A549 (cell line): Measurements from ENCODE around the gene PTMS. TPM values are rescaled to one million over a fixed set of nuclear protein-coding genes. Genes with fewer than 3 reads are reported as not detected.

Experiments
- ATAC-seq, 2 experiments: fragments of 200-7000 bp in 1 of 2; fragments of >200 bp in 1 of 2; cut with Nextera tagmentation in 1 of 2; cut with Tn5 transposase in 1 of 2; 3 replicates each; pipeline versions ENCODE4 v1.8.0 to v1.9.1; 2018 to 2020; ENCODE audit warnings: mild to moderate bottlenecking in 1 of 2, moderate library complexity in 1 of 2
- CTCF ChIA-PET: fragments of 300-600 bp; sonication (Branson Sonifier 250); formaldehyde crosslinking; extraction: SDS; loops from one replicate; lab custom pipeline; 2021; ENCODE audit warnings: antibody characterized with exemption, inconsistent platforms; lab: Yijun Ruan, JAX
- POLR2A ChIA-PET: fragments of 350-600 bp; formaldehyde crosslinking; extraction: SDS; loops from one replicate; lab custom pipeline; 2021; ENCODE audit warnings: antibody characterized with exemption, inconsistent platforms; lab: Yijun Ruan, JAX
- DNase-seq, 2 experiments: peaks; one replicate each; pipeline versions ENCODE4 v3.0.0 to v3.0.0-alpha.2; 2011 to 2016; ENCODE audit warnings: low read depth in 1 of 2, low spot score in 1 of 2
- FAIRE-seq: peaks from 2 replicates; lab custom pipeline; 2011; peaks lifted over from hg19 to GRCh38; lab: Jason Lieb, UNC
- H3K27ac ChIP-seq, 2 experiments: fragments of >200 bp; sonication (Bioruptor Twin); formaldehyde crosslinking; 3 replicates each; pipeline ENCODE4 v1.5.1; 2016 to 2017
- H3K4me1 ChIP-seq: fragments of >200 bp; sonication (Bioruptor Twin); formaldehyde crosslinking; 3 replicates; pipeline ENCODE4 v1.6.1; 2016
- H3K4me2 ChIP-seq: fragments of >200 bp; sonication (Bioruptor Twin); formaldehyde crosslinking; 3 replicates; pipeline ENCODE4 v1.6.1; 2016
- H3K4me3 ChIP-seq: fragments of >200 bp; sonication (Bioruptor Twin); formaldehyde crosslinking; 3 replicates; pipeline ENCODE4 v1.5.1; 2016
- H3K9me3 ChIP-seq: fragments of >200 bp; sonication (Bioruptor Twin); formaldehyde crosslinking; 3 replicates; pipeline ENCODE4 v1.6.1; 2016
- BHLHE40 ChIP-seq: IDR thresholded peaks from 2 replicates; pipeline ENCODE4 v1.6.1; 2012; ENCODE audit warnings: low read depth, low read length, inconsistent platforms
- CEBPB ChIP-seq, 2 experiments: fragments of >200 bp in 1 of 2; sonication (Bioruptor Twin) in 1 of 2; formaldehyde crosslinking in 1 of 2; IDR thresholded peaks; 2 replicates each; pipeline ENCODE4 v1.6.1; 2012 to 2016
- CHD4 ChIP-seq: fragments of 200-600 bp; sonication (generic); IDR thresholded peaks from 2 replicates; pipeline ENCODE4 v1.6.1; 2016; ENCODE audit warnings: antibody characterized with exemption, mild to moderate bottlenecking, borderline replicate concordance
- CTCF ChIP-seq: fragments of >200 bp; sonication (Bioruptor Twin); formaldehyde crosslinking; IDR thresholded peaks from 3 replicates; pipeline ENCODE4 v1.5.1; 2016
- ELK1 ChIP-seq: fragments of 150-350 bp; IDR thresholded peaks from 2 replicates; pipeline ENCODE4 v1.6.1; 2014; ENCODE audit warnings: low read depth, mild to moderate bottlenecking, low read length
- EP300 ChIP-seq, 2 experiments: fragments of >200 bp; sonication (Bioruptor Twin); formaldehyde crosslinking; IDR thresholded peaks; 2 replicates in 1 of 2; 3 replicates in 1 of 2; pipeline ENCODE4 v1.6.1; 2016 to 2017
- FOSB ChIP-seq: fragments of 250-450 bp; sonication (Bioruptor Pico); IDR thresholded peaks from 2 replicates; pipeline ENCODE4 v1.5.0; 2020; ENCODE audit warnings: mild to moderate bottlenecking, moderate library complexity
- FOXS1 ChIP-seq: fragments of 250-450 bp; sonication (Bioruptor Pico); IDR thresholded peaks from 2 replicates; pipeline ENCODE4 v1.5.0; 2020; ENCODE audit warnings: mild to moderate bottlenecking, moderate library complexity
- HDAC2 ChIP-seq: fragments of 200-600 bp; sonication (generic); IDR thresholded peaks from 2 replicates; pipeline ENCODE4 v1.6.1; 2016
- HES2 ChIP-seq: fragments of >200 bp; sonication (Bioruptor Twin); formaldehyde crosslinking; IDR thresholded peaks from 2 replicates; pipeline ENCODE4 v1.6.1; 2016
- HEYL ChIP-seq: fragments of 250-450 bp; sonication (Bioruptor Pico); IDR thresholded peaks from 2 replicates; pipeline ENCODE4 v1.8.0; 2021; ENCODE audit warnings: mild to moderate bottlenecking, moderate library complexity
- HMGXB4 ChIP-seq: fragments of 250-450 bp; sonication (Bioruptor Pico); IDR thresholded peaks from 2 replicates; pipeline ENCODE4 v1.5.0; 2021; ENCODE audit warnings: mild to moderate bottlenecking, moderate library complexity, borderline replicate concordance
- JUN ChIP-seq, 2 experiments: fragments of >200 bp; sonication (Bioruptor Twin); formaldehyde crosslinking; IDR thresholded peaks; 2 replicates in 1 of 2; 3 replicates in 1 of 2; pipeline ENCODE4 v1.6.1; 2016 to 2017
- MAFK ChIP-seq: fragments of 450-650 bp; IDR thresholded peaks from 2 replicates; pipeline ENCODE4 v1.6.1; 2014; ENCODE audit not compliant: partially characterized antibody
- NFE2L2 ChIP-seq: fragments of 150-350 bp; conservative IDR thresholded peaks from 2 replicates; pipeline ENCODE4 v1.6.1; 2014; ENCODE audit warnings: low read length
- NR3C1 ChIP-seq: fragments of >200 bp; sonication (Bioruptor Twin); formaldehyde crosslinking; IDR thresholded peaks from 3 replicates; pipeline ENCODE4 v1.6.1; 2017
- PBX3 ChIP-seq: IDR thresholded peaks from 2 replicates; pipeline ENCODE4 v1.6.1; 2012
- POLR2AphosphoS2 ChIP-seq: conservative IDR thresholded peaks from 2 replicates; pipeline ENCODE4 v1.6.1; 2012; ENCODE audit warnings: low read length, improper control_type of control experiment, inconsistent platforms
- RNF2 ChIP-seq: fragments of 200-600 bp; sonication (generic); IDR thresholded peaks from 2 replicates; pipeline ENCODE4 v1.6.1; 2016; ENCODE audit warnings: low read depth, mild to moderate bottlenecking, antibody characterized with exemption, moderate library complexity, borderline replicate concordance
- SMC3 ChIP-seq: fragments of >200 bp; sonication (Bioruptor Twin); formaldehyde crosslinking; IDR thresholded peaks from 3 replicates; pipeline ENCODE4 v1.6.1; 2018; ENCODE audit warnings: inconsistent platforms
- TFCP2L1 ChIP-seq: fragments of 250-450 bp; sonication (Bioruptor Pico); IDR thresholded peaks from 2 replicates; pipeline ENCODE4 v1.5.0; 2021; ENCODE audit warnings: mild to moderate bottlenecking
- ZSCAN20 ChIP-seq: fragments of 250-450 bp; sonication (Bioruptor Pico); IDR thresholded peaks from 2 replicates; pipeline ENCODE4 v1.8.0; 2022; ENCODE audit warnings: mild to moderate bottlenecking, moderate library complexity
- WGBS: methylation state at CpG from one replicate; pipeline ENCODE4 v1.1.6; 2017; ENCODE audit errors: missing lambda C conversion rate; 5-methylcytosine and 5-hydroxymethylcytosine counted together
- polyA plus RNA-seq, 4 experiments: library from polyadenylated mRNA; depleted of rRNA in 3 of 4; stranded (reverse); fragments of >200 nt; fragmentation: RNase III in 1 of 4; extraction: RNeasy Plus Mini Kit Qiagen cat#74134 plus additional on column Dnase treatment in 1 of 4; gene quantifications; 2 replicates in 3 of 4; 3 replicates in 1 of 4; pipeline ENCODE4 v1.2.3, GENCODE V29; 2011 to 2017

Gene PTMS
- polyA plus RNA-seq, 2 of the 4 experiments (the other 2 are of a cell fraction): 391 to 1,195 TPM

GRCh38 chr12:6748761-6749160 lies 17.4 kb upstream of the PTMS start:
- DNase-seq: no peak
- TF ChIP-seq PBX3 (no peak), HDAC2 (no peak), HEYL (CRISPR knock-in tag) (no peak), BHLHE40 (no peak), RNF2 (no peak), TFCP2L1 (CRISPR knock-in tag) (no peak), CTCF (no peak), FOSB (no peak), MAFK (no peak), NR3C1 (no peak), NFE2L2 (no peak), EP300 (IDR thresholded peaks at IDR 0.05) (no peak), FOXS1 (CRISPR knock-in tag) (no peak)
- TF ChIP-seq, all 56 proteins: peak for 0
- POLR2A ChIA-PET: no interaction called here
- H3K9me3 ChIP-seq: no peaks in the 10 kb centered on the region
- H3K4me3 ChIP-seq: no peak overlapping the region
- CTCF ChIA-PET: interaction anchor here (1.4 to 2.2 kb wide), 4 partner anchors 11 to 124 kb away, joined by 3 to 6 read pairs (median 4); partner anchors contain the start of genes COPS7A and PTMS
- FAIRE-seq (no peak), ATAC-seq (no peak)
- H3K27ac ChIP-seq: no peak overlapping the region
- WGBS: 94% methylated on average over 23 of the region's 28 CpGs
- H3K4me2 ChIP-seq: no peak overlapping the region
- peaks cover 12% of the 10 kb centered on the region for H3K4me1 ChIP-seq

- ChIA-PET CTCF (interaction anchor here (1.4 to 13.7 kb wide), 4 partner anchors 27 to 82 kb away, joined by 3 to 670 read pairs (median 154); partner anchors contain the start of genes CD4, COPS7A, GNB3 and GPR162), POLR2A (no interaction called here)
- Histone ChIP-seq H3K27ac (no peak overlapping the region), H3K9me3 (no peaks in the 10 kb centered on the region), H3K4me2 (no peak overlapping the region), H3K4me1 (peaks cover 21% of the 10 kb centered on the region), H3K4me3 (no peak overlapping the region)
- ATAC-seq: no peak
- whole genome bisulfite sequencing: 95% methylated on average over 4 of the region's 4 CpGs
- no peak for DNase-seq
- no peak for TF ChIP-seq CTCF
- TF ChIP-seq RNF2: no peak
- TF ChIP-seq EP300 (IDR thresholded peaks at IDR 0.05): no peak
- no peak for TF ChIP-seq ZSCAN20 (CRISPR knock-in tag)
- TF ChIP-seq JUN (IDR thresholded peaks at IDR 0.05): no peak
- TF ChIP-seq HMGXB4 (CRISPR knock-in tag): no peak
- no peak for TF ChIP-seq PBX3
- TF ChIP-seq HES2: no peak
- TF ChIP-seq POLR2AphosphoS2: no peak
- no peak for TF ChIP-seq SMC3
- no peak for TF ChIP-seq HEYL (CRISPR knock-in tag)
- TF ChIP-seq BHLHE40: no peak
- TF ChIP-seq ELK1: no peak
- TF ChIP-seq CEBPB (IDR thresholded peaks at IDR 0.05): no peak
- no peak for TF ChIP-seq CHD4
- FAIRE-seq: no peak
Observed at GRCh38 chr12:6750506-6750905, 15.7 kb upstream of the PTMS start.
